HG02678 (cell line): ENCODE measurements around the gene BMS1.
"Not testable (repeated sequence)": the region's sequence is repeated elsewhere in the genome, so short reads cannot be mapped to it uniquely, and the experiment has no call there.

ENCODE experiments used
- ATAC-seq: cut with Tn5 transposase; IDR thresholded peaks from one replicate; pipeline ENCODE4 v1.9.1; 2021; ENCODE audit warnings: mild to moderate bottlenecking, moderate library complexity; ENCODE audit not compliant: unreplicated experiment

BMS1 gene

GRCh38 chr10:42862801-42863200, 80.2 kb downstream of the BMS1 start:
- not testable (repeated sequence) for ATAC-seq

- ATAC-seq = no peak
Measured at GRCh38 chr10:42864575-42864974, 82.0 kb downstream of the BMS1 start.

- ATAC-seq = no peak
Measured at GRCh38 chr10:42865716-42866114, 83.1 kb downstream of the BMS1 start.

GRCh38 chr10:42866115-42866995, 83.8 kb downstream of the BMS1 start:
- peak; percentile 69 for ATAC-seq

GRCh38 chr10:42867571-42867970, 85.0 kb downstream of the BMS1 start:
- no peak for ATAC-seq

GRCh38 chr10:42868530-42868929, 85.9 kb downstream of the BMS1 start:
- no peak for ATAC-seq

- ATAC-seq = no peak
Measured at GRCh38 chr10:42869977-42870350, 87.4 kb downstream of the BMS1 start.

- ATAC-seq = not testable (repeated sequence)
Measured at GRCh38 chr10:42871138-42871641, 88.6 kb downstream of the BMS1 start.

- no peak for ATAC-seq
Measured at GRCh38 chr10:42871823-42872222, 89.2 kb downstream of the BMS1 start.

GRCh38 chr10:42872865-42873435, 90.4 kb downstream of the BMS1 start:
- no peak for ATAC-seq

- no peak for ATAC-seq
Measured at GRCh38 chr10:42874713-42875387, 92.3 kb downstream of the BMS1 start.

- ATAC-seq = no peak
Measured at GRCh38 chr10:42875388-42875755, 92.8 kb downstream of the BMS1 start.

- ATAC-seq = no peak
Measured at GRCh38 chr10:42875798-42876341, 93.3 kb downstream of the BMS1 start.

GRCh38 chr10:42876476-42876875, 93.9 kb downstream of the BMS1 start:
- no peak for ATAC-seq

GRCh38 chr10:42876945-42877344, 94.3 kb downstream of the BMS1 start:
- ATAC-seq = no peak

- no peak for ATAC-seq
Measured at GRCh38 chr10:42877496-42878030, 95.0 kb downstream of the BMS1 start.

- no peak for ATAC-seq
Measured at GRCh38 chr10:42878134-42878820, 95.7 kb downstream of the BMS1 start.

GRCh38 chr10:42878821-42879195, 96.2 kb downstream of the BMS1 start:
- ATAC-seq = no peak

GRCh38 chr10:42879380-42880254, 97.0 kb downstream of the BMS1 start:
- no peak for ATAC-seq

GRCh38 chr10:42880255-42880620, 97.6 kb downstream of the BMS1 start:
- ATAC-seq = no peak
